ENCODE measurements around the gene CZIB.

GRCh38 chr1:53270107-53270506 is 49.7 kb upstream of the CZIB start:
- no peak for TF ChIP-seq CTCF (conservative IDR thresholded peaks at IDR 0.05 in 1 of 2, IDR thresholded peaks at IDR 0.05 in 1 of 2; ENCODE audit: extremely low read depth in 1 of 2, insufficient read depth in 1 of 2, low read depth in 1 of 2, low read length in 2 of 2)
- no peak for TF ChIP-seq EZH2 (IDR thresholded peaks at IDR 0.05; ENCODE audit: borderline replicate concordance, low read length)

All from mammary epithelial cell (primary cell).